HPDE6-E6E7 (cell line): Measurements from ENCODE around the gene MMP24OS.

Experiments
- DNase-seq: peaks from one replicate; pipeline ENCODE4 v3.0.0; 2011; ENCODE audit warnings: missing footprints; ENCODE audit errors: extremely low spot score

MMP24OS gene

DNA sequence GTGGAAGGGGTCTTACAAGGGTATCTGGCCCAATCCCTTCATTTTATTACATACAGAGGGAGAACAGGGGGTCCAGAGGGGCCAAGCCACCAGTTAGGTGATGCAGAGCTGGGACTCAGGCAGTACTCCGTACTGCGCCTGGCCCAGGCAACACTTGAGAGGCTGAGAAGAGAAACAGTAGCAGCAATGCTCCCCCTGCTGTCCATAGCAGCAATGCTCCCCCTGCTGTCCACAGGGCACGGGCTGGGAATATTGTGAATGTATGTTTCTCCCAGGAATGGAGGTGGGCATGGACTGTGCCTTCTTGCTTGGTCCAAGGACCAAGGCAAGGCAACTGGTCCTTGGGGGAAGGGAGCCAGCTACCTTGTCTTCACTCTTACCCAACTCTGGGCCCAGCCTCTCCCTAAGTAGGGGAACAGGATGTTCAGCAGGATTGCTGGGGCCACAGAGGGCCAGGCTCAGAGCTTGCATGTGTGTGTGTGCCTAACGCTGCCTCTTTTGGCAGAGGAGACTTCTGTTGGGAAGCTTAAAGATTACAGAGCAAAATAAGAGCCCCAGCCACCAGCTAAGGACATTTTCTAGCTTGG lies 29.1 kb upstream of the MMP24OS start:
- DNase-seq, result no peak

DNA sequence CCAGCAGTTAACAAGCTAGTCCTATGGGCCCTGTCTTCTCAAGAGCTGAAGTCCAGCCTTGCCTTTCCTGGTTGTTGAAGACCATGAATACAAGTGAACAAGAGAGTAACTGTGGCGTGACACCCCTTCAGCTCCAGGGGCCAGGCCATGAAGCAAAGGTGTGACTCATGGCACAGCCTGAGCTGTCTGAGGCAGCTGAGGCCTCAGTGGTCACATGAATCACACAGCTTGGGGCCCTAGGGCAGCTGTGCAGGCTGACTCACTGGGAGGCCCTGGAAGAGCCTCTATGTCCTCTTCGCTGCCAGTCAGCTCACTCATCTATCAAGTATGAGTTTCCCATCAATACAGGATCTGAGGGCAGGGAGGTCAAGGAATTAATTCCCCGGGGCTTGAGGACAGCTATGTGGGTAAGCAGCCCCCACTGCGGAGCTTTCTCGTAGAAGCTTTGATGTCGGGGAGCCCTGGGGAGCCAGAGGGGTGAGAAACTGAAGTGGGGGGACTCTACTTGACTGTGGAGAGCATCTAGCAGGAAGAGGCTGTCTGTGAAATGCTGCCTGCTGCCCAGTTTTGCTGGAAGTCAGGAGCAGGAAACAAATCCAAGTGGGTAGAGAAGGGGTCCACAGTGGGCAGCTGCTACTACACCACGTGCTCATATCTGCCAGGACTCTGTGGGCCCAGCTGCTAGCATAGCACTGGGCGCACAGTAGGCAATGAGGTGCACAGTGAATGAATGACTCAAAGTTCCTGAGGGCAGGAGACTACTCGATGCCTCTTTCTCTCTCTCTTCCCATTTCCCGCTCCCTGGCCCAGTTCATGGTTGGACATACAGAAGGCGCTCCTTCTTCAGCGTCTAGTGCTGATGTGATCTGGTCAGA lies 28.0 kb upstream of the MMP24OS start:
- peak; percentile 100 for DNase-seq

DNA sequence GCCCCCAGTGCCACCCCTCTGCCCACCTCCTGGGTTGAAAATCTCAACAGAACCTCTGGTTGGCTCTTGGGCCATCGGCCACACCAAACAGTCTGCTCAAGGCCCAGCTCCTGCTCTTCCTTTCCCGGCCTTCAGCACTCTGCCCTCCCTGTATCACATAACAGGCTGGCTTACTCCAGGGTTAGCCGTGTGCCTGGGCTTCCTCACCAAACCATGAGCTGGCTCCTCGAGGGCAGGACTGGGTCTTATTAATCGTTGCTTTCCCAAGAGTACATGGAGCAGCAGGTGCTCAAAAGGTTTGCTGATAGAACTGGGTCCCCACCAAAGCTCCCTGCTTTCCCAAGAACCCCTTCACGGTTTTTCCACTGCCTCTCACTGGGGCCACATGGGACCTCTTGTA lies 27.0 kb upstream of the MMP24OS start:
- no peak for DNase-seq

DNA sequence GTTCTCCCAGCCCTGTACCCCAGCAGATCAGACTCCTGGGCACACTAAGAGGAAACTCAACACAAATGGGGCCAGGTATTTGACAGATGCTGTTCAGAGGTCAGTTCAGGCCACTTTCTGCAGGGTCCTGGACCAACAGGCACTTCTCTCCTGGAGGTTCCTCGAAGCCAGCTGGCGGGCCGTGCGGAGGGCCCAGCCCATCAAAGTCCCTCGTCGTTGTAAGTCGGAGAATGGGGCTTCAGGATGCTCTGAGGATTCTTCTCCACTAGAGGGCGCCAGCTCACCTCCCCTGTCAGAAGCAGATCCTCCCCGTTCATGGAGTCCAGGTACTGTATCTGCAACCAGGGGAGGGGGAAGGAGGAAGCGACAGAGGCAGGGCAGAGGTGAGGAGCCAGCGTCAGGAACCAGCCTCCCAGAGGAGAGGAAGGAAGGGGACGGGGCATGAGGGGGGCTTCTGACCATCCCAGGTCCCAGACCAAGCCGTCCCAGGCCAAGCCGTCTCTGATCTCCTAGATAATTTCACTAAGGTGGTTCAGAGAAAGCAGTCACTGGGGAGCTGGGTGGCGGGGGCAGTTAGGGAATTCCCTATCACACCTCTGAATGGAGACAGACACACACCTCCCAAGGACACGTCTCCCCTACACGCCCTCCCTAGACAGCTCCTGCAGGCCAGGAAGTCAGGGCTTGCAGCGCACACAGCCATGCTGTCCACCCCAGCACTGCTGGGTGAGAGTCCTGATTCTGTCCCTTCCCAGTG lies 26.0 kb upstream of the MMP24OS start:
- peak; percentile 91 for DNase-seq

DNA sequence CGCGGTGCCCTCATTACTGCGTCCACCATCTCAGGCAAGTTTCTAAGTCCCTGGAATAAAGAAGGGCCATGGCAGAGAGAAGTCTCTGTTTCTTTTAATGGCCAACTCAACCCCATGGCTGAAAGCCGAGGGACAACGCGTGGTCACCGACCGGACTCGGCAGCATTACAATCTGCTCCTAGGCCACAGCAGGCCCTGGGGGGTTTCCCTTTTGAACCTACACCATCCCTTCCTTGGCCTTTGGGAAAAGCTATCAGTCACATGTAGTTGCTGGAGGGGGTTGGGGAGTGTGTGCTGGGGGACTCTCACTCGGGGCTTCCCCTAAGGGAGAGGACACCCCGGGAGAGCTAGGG lies 25.4 kb upstream of the MMP24OS start:
- no peak for DNase-seq

DNA sequence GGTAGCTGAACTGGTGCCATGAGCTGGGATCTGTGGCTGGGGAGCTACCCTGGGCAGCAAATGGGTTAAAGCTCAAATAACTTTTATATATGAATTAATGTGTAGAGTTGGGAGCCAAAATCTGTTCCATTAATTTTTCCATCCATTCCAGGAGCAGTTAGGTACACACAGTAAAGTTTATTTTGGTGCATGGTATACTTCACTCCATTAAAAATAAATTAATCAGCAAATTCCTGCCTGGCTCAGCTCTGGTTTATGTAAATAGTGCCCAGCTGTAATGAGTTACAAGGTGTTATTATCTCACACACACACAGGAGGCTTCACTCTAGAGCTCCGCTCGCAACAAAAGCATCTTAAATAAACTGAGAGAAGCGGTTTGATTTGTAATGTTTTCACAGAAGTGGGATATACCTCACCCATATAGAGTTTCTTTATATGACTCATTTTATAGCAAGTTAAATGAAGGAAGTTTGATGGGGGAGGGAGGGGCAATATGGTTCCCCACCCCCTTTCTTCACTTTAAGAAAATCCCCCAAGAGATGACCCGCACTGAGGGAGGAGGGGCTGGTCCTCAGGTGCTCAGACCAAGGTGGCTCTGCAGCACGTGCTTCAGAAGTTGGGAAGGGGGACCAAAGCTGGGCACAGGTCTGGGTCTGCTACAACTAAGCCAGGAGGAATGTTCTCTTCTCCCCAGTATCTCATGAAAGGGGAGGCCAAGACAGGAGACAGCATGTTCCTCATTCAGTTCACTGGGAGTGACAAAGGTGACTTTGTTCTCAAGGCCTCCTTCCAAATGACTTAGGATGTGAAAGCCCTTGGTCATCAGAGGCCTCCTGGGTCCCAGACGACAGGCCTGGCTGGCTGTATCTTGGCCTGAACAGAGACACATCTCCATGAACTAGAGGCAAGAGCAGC lies 24.8 kb upstream of the MMP24OS start:
- no peak for DNase-seq

DNA sequence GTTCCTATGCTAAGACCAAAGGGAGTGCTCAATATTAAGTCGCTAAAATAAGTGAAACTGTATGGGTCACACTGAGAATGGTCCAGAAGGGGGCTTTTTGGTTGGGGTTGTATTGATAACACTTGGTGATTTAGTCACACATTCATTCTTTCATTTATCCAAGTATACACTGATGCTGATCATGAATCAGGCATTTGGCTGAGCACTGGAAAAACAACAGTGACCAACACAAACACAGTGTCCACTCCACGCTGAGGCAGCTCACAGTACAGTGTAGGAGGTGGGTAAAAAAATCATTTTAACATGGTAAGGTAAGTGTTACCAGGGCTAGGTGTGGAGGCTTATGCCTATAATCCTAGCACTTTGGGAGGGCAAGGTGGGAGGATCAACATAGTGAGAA lies 23.5 kb upstream of the MMP24OS start:
- DNase-seq, result no peak

DNA sequence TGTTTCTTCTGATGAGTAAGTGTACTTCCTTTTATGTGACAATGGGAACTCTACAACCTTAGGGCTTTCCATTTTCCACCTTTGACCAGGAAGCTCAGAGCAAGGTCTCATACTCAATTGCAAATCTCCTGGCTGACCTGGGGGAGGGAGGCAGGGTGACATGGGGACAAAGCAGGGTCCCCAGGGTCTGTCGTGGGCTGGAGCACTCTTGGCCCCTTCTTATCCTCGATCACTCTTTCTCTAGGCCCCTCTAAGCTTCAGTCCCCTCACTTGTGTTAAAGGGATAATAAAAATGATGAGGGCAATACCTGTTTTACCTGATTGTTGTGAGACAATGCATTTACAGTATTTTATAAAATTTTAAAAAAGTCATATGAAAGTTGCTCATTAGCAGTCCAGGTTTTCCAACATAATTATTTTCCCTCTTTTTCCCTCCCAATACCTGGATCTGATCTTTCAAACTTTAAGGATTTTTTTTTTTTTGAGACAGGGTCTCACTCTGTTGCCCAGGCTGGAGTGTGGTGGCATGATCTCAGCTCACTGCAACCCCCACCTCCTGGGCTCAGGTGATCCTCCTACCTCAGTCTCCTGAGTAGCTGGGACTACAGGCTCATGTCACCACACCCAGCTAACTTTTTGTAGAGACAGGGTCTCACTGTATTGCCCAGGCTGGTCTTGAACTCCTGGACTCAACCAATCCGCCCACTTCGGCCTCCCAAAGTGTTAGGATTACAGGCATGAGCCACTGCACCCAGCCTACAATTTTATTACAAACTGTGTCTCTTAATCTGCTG lies 22.7 kb upstream of the MMP24OS start:
- no peak for DNase-seq

DNA sequence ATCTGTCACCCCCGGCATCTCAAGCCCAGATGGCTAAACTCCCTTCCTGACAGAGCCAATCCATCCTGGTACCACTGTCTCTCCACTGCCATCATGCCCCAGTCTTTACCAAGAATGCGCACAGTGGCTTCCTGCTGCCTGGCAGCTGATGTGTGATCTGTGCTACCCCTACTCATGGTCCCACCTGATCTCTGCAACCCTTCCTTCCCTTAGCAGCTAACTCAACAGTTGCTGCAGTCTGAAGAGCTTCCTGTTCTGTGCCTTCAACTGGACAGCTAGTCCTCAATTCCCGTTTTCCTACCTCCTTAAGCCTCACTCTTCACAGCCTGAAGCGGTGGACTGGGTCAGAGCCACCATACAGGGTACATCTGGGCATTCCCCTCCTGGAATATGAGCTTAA lies 21.9 kb upstream of the MMP24OS start:
- no peak for DNase-seq

DNA sequence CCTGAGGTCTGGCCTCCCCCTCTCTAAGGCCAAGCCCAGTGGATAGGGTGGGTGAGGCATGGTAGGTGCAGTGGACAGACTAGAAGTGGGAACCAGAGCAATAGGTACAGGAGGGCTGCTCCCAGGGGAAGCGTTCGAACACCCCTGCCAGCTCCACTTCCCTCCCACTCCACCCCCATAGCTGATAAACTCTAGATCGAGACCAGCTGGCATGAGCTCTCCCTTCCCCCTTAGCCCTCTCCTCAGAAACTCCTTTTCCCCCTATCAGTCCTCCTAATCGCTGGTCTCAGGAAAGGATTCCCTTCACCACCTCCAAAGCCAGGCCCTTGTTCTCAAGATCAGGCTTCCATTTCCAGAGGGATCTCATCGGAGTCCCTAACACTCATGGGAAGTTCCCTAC lies 20.3 kb upstream of the MMP24OS start:
- no peak for DNase-seq

DNA sequence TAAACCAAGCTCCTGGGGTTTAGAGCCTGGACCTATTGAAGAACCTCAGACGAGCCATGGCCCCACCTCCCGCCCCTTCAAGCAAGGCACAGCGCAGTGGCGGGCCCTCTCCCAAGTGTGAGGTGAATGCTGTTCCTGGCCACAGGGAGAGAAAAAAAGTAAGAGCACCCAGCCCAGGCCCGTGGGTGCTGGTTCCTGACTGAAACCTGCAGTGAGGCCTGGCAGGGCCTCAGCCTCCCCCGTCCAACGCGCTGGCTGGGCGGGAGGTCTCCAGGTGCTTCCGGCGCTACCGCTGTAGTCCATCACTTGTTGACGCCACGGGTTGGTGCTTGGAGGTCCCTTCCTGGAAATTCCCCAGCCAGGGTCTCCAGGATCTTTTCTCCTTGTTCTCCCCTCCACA lies 19.8 kb upstream of the MMP24OS start:
- DNase-seq, result no peak

DNA sequence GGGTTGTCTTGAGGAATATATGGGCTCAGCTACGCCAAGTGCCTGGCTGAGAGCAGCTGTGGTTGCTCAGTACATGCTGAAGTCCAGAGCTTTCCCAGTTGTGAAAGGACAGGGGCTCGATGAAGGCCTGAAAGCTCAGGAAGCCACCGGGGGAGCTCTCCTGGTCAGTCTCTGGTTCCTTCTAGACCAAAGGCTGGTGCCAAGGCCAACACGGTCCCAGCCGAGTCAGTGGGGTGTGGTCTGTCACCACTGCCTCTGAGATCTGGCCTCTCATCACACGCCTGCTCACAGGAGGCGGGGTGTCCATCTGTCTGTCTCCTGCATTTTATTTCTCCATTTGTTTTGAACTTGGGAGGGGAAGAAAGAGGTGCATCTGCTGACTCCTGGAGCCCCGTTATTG lies 19.2 kb upstream of the MMP24OS start:
- DNase-seq, result no peak

DNA sequence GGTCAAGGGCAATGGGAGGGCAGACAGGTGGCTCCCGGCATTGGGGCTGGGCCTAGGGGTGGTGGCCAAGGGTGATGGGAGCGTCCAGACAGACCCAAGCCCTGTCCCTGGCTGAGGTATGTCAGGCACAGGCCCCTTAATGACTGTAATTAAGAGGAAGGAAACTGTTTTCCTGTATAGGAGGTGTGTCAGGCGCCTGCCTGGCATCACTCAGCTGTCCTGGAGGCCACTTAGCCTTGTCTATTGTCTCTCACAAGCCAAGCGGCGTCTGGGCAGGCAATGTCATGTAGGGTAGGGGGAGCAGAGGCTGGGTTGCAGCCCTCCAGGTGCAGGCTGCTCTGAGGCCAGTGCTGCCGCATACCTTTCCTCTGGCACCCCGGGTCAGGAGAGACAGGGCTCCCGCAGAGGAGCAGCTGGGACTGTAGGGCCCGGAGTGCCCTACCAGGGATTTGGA lies 18.2 kb upstream of the MMP24OS start:
- no peak for DNase-seq

DNA sequence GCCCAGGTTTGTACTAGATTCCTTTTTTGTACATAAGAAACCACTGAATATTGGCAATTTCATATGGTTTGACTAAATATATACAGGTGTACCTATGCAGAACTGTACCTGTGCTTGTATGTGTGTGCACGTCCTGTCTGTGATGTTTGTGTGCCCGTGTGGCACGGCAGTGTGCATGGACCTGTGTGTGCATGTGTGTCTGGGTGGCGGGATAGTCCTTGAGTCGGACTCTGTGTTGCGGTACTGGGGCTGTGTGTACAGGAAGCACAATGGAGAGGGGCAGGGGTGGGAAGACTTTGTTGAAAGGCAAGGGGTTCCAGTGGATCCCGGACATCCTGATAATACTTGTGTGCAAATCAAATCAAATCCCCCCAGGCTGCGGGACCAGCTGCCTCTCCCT lies 17.8 kb upstream of the MMP24OS start:
- no peak for DNase-seq

DNA sequence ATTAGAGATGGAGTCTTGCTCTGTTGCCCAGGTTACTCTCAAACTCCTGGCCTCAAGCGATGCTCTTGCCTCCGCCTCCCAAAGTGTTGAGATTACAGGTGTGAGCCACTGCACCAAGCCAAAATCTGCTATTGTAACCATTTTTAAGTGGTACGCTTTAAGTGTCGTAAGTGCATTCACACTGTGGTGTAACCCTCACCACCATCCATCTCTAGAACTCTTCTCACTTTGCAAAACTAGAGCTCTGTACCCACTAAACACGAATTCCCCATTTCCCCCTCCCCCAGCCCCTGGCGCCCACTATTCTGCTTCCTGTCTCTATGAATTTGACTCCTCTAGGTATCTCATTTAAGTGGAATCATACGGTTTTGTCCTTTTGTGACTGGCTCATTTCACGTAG lies 17.1 kb upstream of the MMP24OS start:
- no peak for DNase-seq

DNA sequence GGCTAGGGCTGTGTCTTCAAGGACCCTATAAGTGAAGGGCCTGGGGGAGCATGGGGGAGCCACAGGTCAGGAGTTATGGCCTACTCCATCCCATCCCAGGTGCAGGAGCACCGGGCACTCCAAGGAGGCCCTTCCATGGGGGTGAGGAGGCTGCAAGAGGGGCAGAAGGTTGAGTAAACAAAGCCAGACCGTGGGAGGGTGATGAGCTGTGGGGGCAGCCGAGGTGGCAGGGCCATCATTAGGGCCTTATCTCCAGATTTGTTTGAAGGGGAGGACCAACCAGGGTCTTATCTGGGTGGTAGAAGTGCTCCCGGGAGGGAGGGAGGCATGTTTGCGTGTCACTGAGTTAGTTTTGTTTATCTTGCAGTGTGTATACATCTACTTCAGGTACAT lies 16.4 kb upstream of the MMP24OS start:
- no peak for DNase-seq

DNA sequence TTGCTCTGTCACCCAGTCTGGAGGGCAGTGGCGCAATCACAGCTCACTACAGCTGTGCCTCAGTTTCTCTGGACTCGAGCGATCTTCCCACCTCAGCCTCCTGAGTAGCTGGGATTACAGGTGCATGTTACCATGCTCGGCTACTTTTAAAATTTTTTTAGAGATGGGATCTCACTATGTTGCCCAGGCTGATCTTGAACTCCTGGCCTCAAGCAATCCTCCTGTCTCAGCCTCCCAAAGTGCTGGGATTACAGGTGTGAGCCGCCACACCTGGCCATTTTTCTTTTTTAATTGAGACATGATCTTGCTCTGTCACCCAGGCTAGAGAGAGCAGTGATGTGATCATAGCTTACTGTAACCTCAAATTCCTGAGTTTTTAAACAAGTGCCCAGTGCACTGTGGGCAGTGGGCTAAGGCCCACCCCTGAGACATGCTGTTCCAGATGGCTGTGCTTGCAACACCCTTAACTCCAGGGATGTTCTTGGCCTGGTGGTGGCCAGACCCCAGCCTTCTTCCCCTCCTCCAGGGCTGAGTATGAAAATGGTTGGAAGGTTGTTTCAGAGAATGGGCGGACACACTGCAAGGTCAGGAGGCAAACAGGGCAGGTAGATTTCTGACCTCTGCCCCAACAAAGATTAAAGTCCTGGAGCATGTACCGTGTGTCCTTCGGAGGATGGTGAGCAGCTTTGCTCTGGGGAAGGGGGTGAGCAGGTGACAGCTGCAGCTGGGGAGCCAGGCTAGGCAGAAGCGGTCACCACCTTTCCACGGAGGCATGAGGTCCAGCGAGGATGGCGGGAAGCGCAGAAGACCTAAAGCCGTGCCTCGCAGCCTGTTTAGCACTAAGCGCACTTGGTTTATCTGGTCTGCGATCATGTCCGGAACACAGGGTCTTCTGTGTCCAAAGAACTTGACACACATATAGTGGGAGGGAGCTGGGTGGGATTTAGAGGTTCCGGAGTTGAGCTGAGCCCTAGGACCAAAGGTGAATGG lies 15.7 kb upstream of the MMP24OS start:
- no peak for DNase-seq

DNA sequence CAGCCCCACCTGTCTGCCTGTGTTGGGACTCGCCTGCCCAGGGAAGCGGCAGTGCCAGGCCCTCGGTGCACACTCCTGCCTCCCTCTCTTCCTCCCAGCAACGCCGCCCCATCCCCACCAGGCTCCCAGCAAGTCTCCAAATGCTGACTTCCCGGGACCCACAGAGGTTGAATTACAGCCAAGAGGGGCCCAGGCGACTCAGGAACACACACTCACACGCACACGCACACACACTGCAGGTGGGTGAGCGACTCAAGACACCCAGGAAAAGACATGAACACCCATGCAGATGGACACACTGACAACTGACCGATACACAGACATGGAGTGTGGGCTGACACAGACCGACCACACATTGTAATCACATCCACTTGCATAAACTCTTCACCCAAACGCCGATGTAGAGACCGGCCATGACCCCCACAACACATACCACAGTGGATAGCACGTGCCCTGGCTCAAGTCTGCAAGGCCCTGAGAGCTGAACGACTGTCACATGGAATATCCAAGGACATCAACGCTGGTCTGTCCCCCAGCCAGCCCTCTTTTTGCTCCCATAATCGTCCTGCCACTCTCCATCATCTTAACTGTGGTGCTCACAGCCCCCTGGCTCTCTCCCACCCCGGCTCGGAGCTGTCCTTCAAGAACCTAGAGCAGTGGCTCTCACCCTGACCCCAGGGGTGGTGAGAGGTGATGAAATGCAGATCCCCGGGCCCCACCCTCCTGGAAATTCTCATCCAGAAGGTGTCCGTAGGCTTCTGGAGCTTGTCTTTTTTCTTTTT lies 14.8 kb upstream of the MMP24OS start:
- DNase-seq, result no peak
